Transverse colon (tissue), 4 donors: ENCODE data around the gene POTED. TPM values are rescaled to one million over a fixed set of nuclear protein-coding genes. Genes with fewer than 3 reads are reported as not detected.
"Not testable (repeated sequence)": the region's sequence is repeated elsewhere in the genome, so short reads cannot be mapped to it uniquely, and the experiment has no call there.

Experiments used
- DNase-seq: peaks from one replicate; pipeline ENCODE4 v3.0.0-alpha.2; 2019
- H3K27ac ChIP-seq, 4 donors: fragments of 200-600 bp; sonication (generic); 2 replicates each; pipeline ENCODE4 v1.5.1; 2016 to 2018; ENCODE audit warnings: inconsistent platforms in 4 of 4
- H3K27me3 ChIP-seq: fragments of 200-600 bp; sonication (generic); 2 replicates; pipeline ENCODE4 v1.5.1; 2017; ENCODE audit warnings: inconsistent platforms
- H3K36me3 ChIP-seq, 4 donors: fragments of 200-600 bp; sonication (generic); 2 replicates each; pipeline ENCODE4 v1.5.1; 2017 to 2019; ENCODE audit warnings: inconsistent platforms in 4 of 4
- H3K4me1 ChIP-seq, 4 donors: fragments of 200-600 bp; sonication (generic); 2 replicates each; pipeline ENCODE4 v1.5.1; 2017 to 2020; ENCODE audit warnings: inconsistent platforms in 4 of 4
- H3K4me3 ChIP-seq, 4 donors: fragments of 200-600 bp; sonication (generic); 1 replicate in 1 of 4; 2 replicates in 3 of 4; pipeline versions ENCODE4 v1.5.1 to v1.6.1; 2017 to 2019; ENCODE audit warnings: inconsistent platforms in 4 of 4
- H3K9me3 ChIP-seq, 2 donors: fragments of 200-600 bp; sonication (generic); 2 replicates each; pipeline ENCODE4 v1.5.1; 2017 to 2019; ENCODE audit warnings: inconsistent platforms in 2 of 2
- WGBS, 2 donors: methylation state at CpG; one replicate each; pipeline ENCODE4 v1.1.5; 2018; ENCODE audit warnings: low coverage in 1 of 2; 5-methylcytosine and 5-hydroxymethylcytosine counted together
- in situ Hi-C, 4 donors: fragments of 200-750 bp; cut with MboI; loops; one replicate each; pipeline versions ENCODE4 v1.15.0 to v1.15.1; 2017; ENCODE audit warnings: low sequenced_read_pairs in 3 of 4, low pct_ligation_motif_present in 1 of 4, low pct_unique_long_range_greater_than_20kb in 1 of 4
- intact Hi-C: fragments of 100-400 bp; cut with DNase I; formaldehyde crosslinking; loops from one replicate; pipeline ENCODE4 v1.15.1; 2023; ENCODE audit warnings: low total_unique reads
- small RNA-seq, 4 donors: library from RNA; depleted of rRNA; stranded (forward); fragments of <200 nt; gene quantifications; one replicate each; pipeline ENCODE3, GENCODE V24; 2016
- total RNA-seq, 4 donors: library from RNA; depleted of rRNA; stranded (reverse); fragments of >200 nt; gene quantifications; one replicate each; pipeline ENCODE4 v1.1.0, GENCODE V29; 2016

Gene POTED
- not detected for total RNA-seq

DNA sequence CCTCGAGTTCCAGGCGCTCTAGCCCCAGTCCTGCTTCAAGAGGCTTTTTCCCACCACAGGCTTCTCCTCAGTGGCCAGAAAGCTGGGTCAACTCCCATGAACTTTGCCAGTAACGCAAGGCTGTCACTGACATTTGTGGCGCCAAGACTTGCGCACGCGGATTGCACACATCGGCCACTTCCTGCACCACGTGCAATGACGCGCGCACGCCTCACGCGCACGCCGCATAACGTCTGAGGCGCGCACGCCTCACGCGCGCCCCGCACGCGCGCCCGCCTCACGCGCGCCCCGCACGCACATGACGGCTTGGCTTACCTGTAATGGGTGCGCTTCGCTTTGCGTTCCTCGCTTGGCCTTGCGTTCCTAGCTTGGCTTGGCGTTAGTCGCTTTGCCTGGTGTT is at the start of gene POTED:
POTED (plus strand) TSS at position 301 of the 400 bp plus-strand sequence. CDS start 452 bp downstream, outside the sequence.
- not testable (repeated sequence) for H3K4me1 ChIP-seq
- 90 to 94% methylated on average over 28 to 38 of the region's 42 CpGs for WGBS, 2 donors

DNA sequence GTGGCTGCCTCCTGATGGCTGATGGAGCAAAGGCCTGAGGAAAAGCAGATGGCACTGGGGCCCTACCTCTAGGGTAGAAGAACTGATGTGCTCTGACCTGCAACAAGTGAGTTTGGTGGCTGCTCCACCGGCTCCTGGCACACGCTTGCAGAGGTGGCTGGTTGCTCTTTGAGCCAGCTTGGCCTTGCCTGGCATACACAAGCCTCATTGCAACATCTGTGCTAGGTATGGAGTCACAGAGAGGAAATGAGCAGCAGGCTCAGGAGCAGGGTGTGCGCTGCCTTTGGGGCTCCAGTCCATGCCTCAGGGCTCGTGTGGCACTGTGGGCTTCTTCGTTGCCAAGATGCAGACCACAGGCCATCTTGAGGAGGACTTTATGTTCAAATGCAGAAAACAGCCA is 40.5 kb downstream of the POTED start:
- not testable (repeated sequence) for DNase-seq, H3K36me3 ChIP-seq

More for the DNA sequence above, at the start of gene POTED:
- H3K27ac ChIP-seq, H3K27me3 ChIP-seq, H3K36me3 ChIP-seq, H3K9me3 ChIP-seq, H3K4me3 ChIP-seq, in situ Hi-C loops, DNase-seq, intact Hi-C loops: not testable (repeated sequence)

DNA sequence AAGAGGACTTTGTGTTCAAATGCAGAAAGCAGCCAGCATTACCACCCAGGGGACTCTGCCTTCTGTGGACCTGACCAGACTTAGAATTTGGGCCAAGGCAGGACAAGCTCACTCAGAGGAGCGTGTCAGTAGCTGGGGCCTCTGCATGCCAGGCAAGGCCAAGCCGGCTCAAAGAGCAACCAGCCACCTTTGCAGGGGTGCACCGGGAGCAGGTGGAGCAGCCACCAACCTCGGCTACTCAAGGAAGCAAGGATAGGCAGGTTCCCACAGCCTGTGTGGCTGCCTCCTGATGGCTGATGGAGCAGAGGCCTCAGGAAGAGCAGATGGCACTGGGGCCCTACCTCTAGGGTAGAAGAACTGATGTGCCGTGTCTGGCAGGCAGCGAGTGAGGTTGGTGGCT is 42.2 kb downstream of the POTED start:
- H3K4me1 ChIP-seq, H3K27ac ChIP-seq, H3K36me3 ChIP-seq, H3K9me3 ChIP-seq, intact Hi-C loops, in situ Hi-C loops, H3K4me3 ChIP-seq, H3K27me3 ChIP-seq, DNase-seq: not testable (repeated sequence)
- WGBS, 2 donors, result 96% methylated on average over 4 of the region's 6 CpGs; no CpG with 5 or more reads in 1 of the 2 donors

More for the DNA sequence above, 40.5 kb downstream of the POTED start:
- H3K9me3 ChIP-seq, in situ Hi-C loops, H3K4me1 ChIP-seq, H3K27me3 ChIP-seq, H3K27ac ChIP-seq, H3K4me3 ChIP-seq, intact Hi-C loops: not testable (repeated sequence)
- whole genome bisulfite sequencing, 2 donors, result 97% methylated on average over 4 of the region's 5 CpGs; no CpG with 5 or more reads in 1 of the 2 donors

Small RNAs within 50 kb of the gene (small RNA-seq; reads per million reads assigned to genes)
- gene AL050303.3 (0 reads per million in 4 donors), gene MIR3118-1 (0 reads per million in 4 donors), gene RNU6-286P (0 reads per million in 4 donors)
